Activated naive CD4-positive, alpha-beta T cell treated with anti-CD3 and anti-CD28 coated beads, Interleukin-2, amount 10 ng/mL, durations not matched to agents 7 days and 5 days (primary cell): ENCODE results near the gene PIGQ.

ENCODE experiments used
- CTCF ChIA-PET: fragments of 350-600 bp; sonication (Branson Sonifier 250); formaldehyde crosslinking; loops from one replicate; lab custom pipeline; 2021; ENCODE audit warnings: antibody characterized with exemption; lab: Charles Lee
- DNase-seq: peaks from one replicate; pipeline ENCODE4 v3.0.0-alpha.2; 2020
- H3K27ac Mint-ChIP-seq: one replicate; pipeline ENCODE4 v1.8.0; 2021; ENCODE audit warnings: mild to moderate bottlenecking, moderate library complexity, mixed read lengths
- H3K27me3 Mint-ChIP-seq: one replicate; pipeline ENCODE4 v1.8.0; 2021; ENCODE audit warnings: mild to moderate bottlenecking, mixed read lengths
- H3K36me3 Mint-ChIP-seq: one replicate; pipeline ENCODE4 v1.8.0; 2021; ENCODE audit warnings: mixed read lengths
- H3K4me1 Mint-ChIP-seq: one replicate; pipeline ENCODE4 v1.8.0; 2021; ENCODE audit warnings: mixed read lengths
- H3K4me3 Mint-ChIP-seq: one replicate; pipeline ENCODE4 v1.8.0; 2021; ENCODE audit warnings: mild to moderate bottlenecking, moderate library complexity, mixed read lengths
- H3K9me3 Mint-ChIP-seq: one replicate; pipeline ENCODE4 v1.8.0; 2021; ENCODE audit warnings: mixed read lengths

The PIGQ gene

GRCh38 chr16:565419-566330 lies 4.1 kb upstream of the PIGQ start:
- H3K9me3 Mint-ChIP-seq: no peaks in the 10 kb centered on the region
- no peaks in the 10 kb centered on the region for H3K36me3 Mint-ChIP-seq
- H3K27me3 Mint-ChIP-seq: peaks cover 26% of the 10 kb centered on the region
- CTCF ChIA-PET: interaction anchor here (1.4 kb wide), 1 partner anchor 11 kb away, joined by 3 read pairs; no protein-coding TSS in a partner anchor
- H3K27ac Mint-ChIP-seq: no peak overlapping the region
- H3K4me3 Mint-ChIP-seq: no peak overlapping the region
- H3K4me1 Mint-ChIP-seq: peaks cover 18% of the 10 kb centered on the region
- no peak for DNase-seq

- peak; percentile 83 for DNase-seq
- CTCF ChIA-PET: interaction anchor here (1.0 to 1.4 kb wide), 2 partner anchors 10 to 40 kb away, joined by 3 to 4 read pairs; partner anchors contain the start of gene CAPN15
- peaks cover 28% of the 10 kb centered on the region for H3K4me1 Mint-ChIP-seq
- H3K4me3 Mint-ChIP-seq: peak within 1 kb of the TSS; percentile 60
- no peaks in the 10 kb centered on the region for H3K36me3 Mint-ChIP-seq
- no peaks in the 10 kb centered on the region for H3K9me3 Mint-ChIP-seq
- H3K27me3 Mint-ChIP-seq: peaks cover 16% of the 10 kb centered on the region
- H3K27ac Mint-ChIP-seq: peak within 1 kb of the TSS; percentile 86
Observed at GRCh38 chr16:566475-567372, 3.0 kb upstream of the PIGQ start, which contains the start of gene NHLRC4. Gene NHLRC4 (plus strand): TSS chr16:567005. CDS start chr16:568048, 1,043 bp downstream.

- Mint-ChIP-seq H3K36me3 (no peaks in the 10 kb centered on the region), H3K9me3 (no peaks in the 10 kb centered on the region), H3K27me3 (peaks cover 7% of the 10 kb centered on the region), H3K4me1 (peaks cover 31% of the 10 kb centered on the region), H3K27ac (peak overlapping the region; percentile 86), H3K4me3 (peak overlapping the region; percentile 60)
- CTCF ChIA-PET: interaction anchor here (0.6 to 1.0 kb wide), 3 partner anchors 41 to 1044 kb away, joined by 3 to 4 read pairs (median 3); partner anchors contain the start of gene CAPN15
- no peak for DNase-seq
Observed at GRCh38 chr16:567373-568256, 2.2 kb upstream of the PIGQ start.

- Mint-ChIP-seq H3K27me3 (no peaks in the 10 kb centered on the region), H3K4me1 (peaks cover 31% of the 10 kb centered on the region), H3K36me3 (no peaks in the 10 kb centered on the region), H3K9me3 (no peaks in the 10 kb centered on the region), H3K4me3 (peak overlapping the region; percentile 84), H3K27ac (peak overlapping the region; percentile 88)
- DNase-seq: no peak
- CTCF ChIA-PET: interaction anchor here (0.6 kb wide), 2 partner anchors 481 to 1043 kb away, joined by 3 read pairs; no protein-coding TSS in a partner anchor
Observed at GRCh38 chr16:568401-569258, 1.1 kb upstream of the PIGQ start.

GRCh38 chr16:572865-573650 lies 3.3 kb downstream of the PIGQ start:
- Mint-ChIP-seq H3K9me3 (no peaks in the 10 kb centered on the region), H3K36me3 (no peaks in the 10 kb centered on the region), H3K27ac (no peak overlapping the region), H3K27me3 (no peaks in the 10 kb centered on the region), H3K4me3 (no peak overlapping the region), H3K4me1 (peaks cover 25% of the 10 kb centered on the region)
- DNase-seq: no peak
- CTCF ChIA-PET: no interaction called here

GRCh38 chr16:574021-574760 lies 4.4 kb downstream of the PIGQ start:
- no peaks in the 10 kb centered on the region for H3K9me3 Mint-ChIP-seq
- no peaks in the 10 kb centered on the region for H3K36me3 Mint-ChIP-seq
- no peak for DNase-seq
- no peak overlapping the region for H3K4me3 Mint-ChIP-seq
- no peak overlapping the region for H3K27ac Mint-ChIP-seq
- peaks cover 24% of the 10 kb centered on the region for H3K4me1 Mint-ChIP-seq
- no peaks in the 10 kb centered on the region for H3K27me3 Mint-ChIP-seq
- CTCF ChIA-PET: no interaction called here

- no peak for DNase-seq
- Mint-ChIP-seq H3K4me1 (peaks cover 22% of the 10 kb centered on the region), H3K36me3 (no peaks in the 10 kb centered on the region), H3K9me3 (no peaks in the 10 kb centered on the region), H3K27ac (no peak overlapping the region), H3K27me3 (no peaks in the 10 kb centered on the region), H3K4me3 (no peak overlapping the region)
- CTCF ChIA-PET: no interaction called here
Observed at GRCh38 chr16:575354-576196, 5.8 kb downstream of the PIGQ start.

GRCh38 chr16:576197-576822 lies 6.5 kb downstream of the PIGQ start:
- no peaks in the 10 kb centered on the region for H3K27me3 Mint-ChIP-seq
- CTCF ChIA-PET: interaction anchor here (1.4 to 1.7 kb wide), 2 partner anchors 10 kb away, joined by 3 read pairs; partner anchors contain the start of gene NHLRC4
- no peaks in the 10 kb centered on the region for H3K9me3 Mint-ChIP-seq
- H3K27ac Mint-ChIP-seq: no peak overlapping the region
- no peak for DNase-seq
- peaks cover 14% of the 10 kb centered on the region for H3K4me1 Mint-ChIP-seq
- no peak overlapping the region for H3K4me3 Mint-ChIP-seq
- no peaks in the 10 kb centered on the region for H3K36me3 Mint-ChIP-seq

- CTCF ChIA-PET: interaction anchor here (1.4 to 1.7 kb wide), 2 partner anchors 9 to 11 kb away, joined by 3 read pairs; partner anchors contain the start of gene NHLRC4
Observed at GRCh38 chr16:576823-577201, 7.0 kb downstream of the PIGQ start.

GRCh38 chr16:577796-578195 lies 8.0 kb downstream of the PIGQ start:
- peaks cover 7% of the 10 kb centered on the region for H3K4me1 Mint-ChIP-seq
- H3K27me3 Mint-ChIP-seq: no peaks in the 10 kb centered on the region
- H3K36me3 Mint-ChIP-seq: no peaks in the 10 kb centered on the region
- H3K27ac Mint-ChIP-seq: no peak overlapping the region
- no peaks in the 10 kb centered on the region for H3K9me3 Mint-ChIP-seq
- H3K4me3 Mint-ChIP-seq: no peak overlapping the region
- CTCF ChIA-PET: interaction anchor here (1.7 kb wide), 1 partner anchor 12 kb away, joined by 3 read pairs; the partner anchor contains the start of gene NHLRC4
- no peak for DNase-seq

More at GRCh38 chr16:576823-577201, 7.0 kb downstream of the PIGQ start:
- Mint-ChIP-seq H3K27me3 (no peaks in the 10 kb centered on the region), H3K4me3 (no peak overlapping the region), H3K4me1 (peaks cover 9% of the 10 kb centered on the region), H3K36me3 (no peaks in the 10 kb centered on the region), H3K9me3 (no peaks in the 10 kb centered on the region), H3K27ac (no peak overlapping the region)
- no peak for DNase-seq
